DOHH2 (cell line): ENCODE data around the gene ICOS.

Experiments
- H3F3A ChIP-seq: fragments of 200-600 bp; sonication (generic), shearing (Covaris generic); 2 replicates; pipeline ENCODE4 v1.6.0; 2016; ENCODE audit warnings: antibody characterized with exemption, mild to moderate bottlenecking; ENCODE audit not compliant: control insufficient read depth, insufficient read depth
- H3K27ac ChIP-seq: fragments of 200-600 bp; sonication (generic); 2 replicates; pipeline ENCODE4 v1.5.1; 2014; ENCODE audit warnings: low read depth, mild to moderate bottlenecking, low read length, moderate library complexity
- H3K27me3 ChIP-seq: fragments of 200-600 bp; sonication (generic); 2 replicates; pipeline ENCODE4 v1.6.1; 2014; ENCODE audit warnings: mild to moderate bottlenecking, low read length, mixed read lengths; ENCODE audit not compliant: control insufficient read depth
- H3K36me3 ChIP-seq: fragments of 200-600 bp; sonication (generic); 2 replicates; pipeline ENCODE4 v1.6.1; 2014; ENCODE audit warnings: mild to moderate bottlenecking, low read length, moderate library complexity, mixed read lengths; ENCODE audit not compliant: control insufficient read depth
- H3K4me1 ChIP-seq: fragments of 200-600 bp; sonication (generic); 2 replicates; pipeline ENCODE4 v1.6.1; 2014; ENCODE audit warnings: mild to moderate bottlenecking, low read length, mixed read lengths; ENCODE audit not compliant: control insufficient read depth
- H3K4me2 ChIP-seq: fragments of 200-600 bp; sonication (generic); 2 replicates; pipeline ENCODE4 v1.6.0; 2014; ENCODE audit warnings: mild to moderate bottlenecking, low read length, moderate library complexity
- H3K4me3 ChIP-seq: fragments of 200-600 bp; sonication (generic); 2 replicates; pipeline ENCODE4 v1.5.1; 2014; ENCODE audit warnings: mild to moderate bottlenecking, low read length, mixed read lengths
- H3K79me2 ChIP-seq: fragments of 200-600 bp; sonication (generic); 2 replicates; pipeline ENCODE4 v1.6.1; 2014; ENCODE audit warnings: mild to moderate bottlenecking, low read length, mixed read lengths; ENCODE audit not compliant: control insufficient read depth
- H3K9me2 ChIP-seq: fragments of 200-600 bp; sonication (generic); replicated peaks from 2 replicates; pipeline ENCODE4 v1.6.1; 2014; ENCODE audit warnings: mild to moderate bottlenecking, low read length, mixed read lengths; ENCODE audit not compliant: control insufficient read depth
- H3K9me3 ChIP-seq: fragments of 200-600 bp; sonication (generic); 2 replicates; pipeline ENCODE4 v1.6.1; 2014; ENCODE audit warnings: antibody characterized with exemption, low read length, mixed read lengths; ENCODE audit not compliant: control insufficient read depth, insufficient read depth
- H4K20me1 ChIP-seq: fragments of 200-600 bp; sonication (generic); 2 replicates; pipeline ENCODE4 v1.6.0; 2014; ENCODE audit warnings: low read depth, mild to moderate bottlenecking, antibody characterized with exemption, low read length, moderate library complexity; ENCODE audit not compliant: control insufficient read depth, insufficient read depth
- CTCF ChIP-seq: fragments of 200-600 bp; sonication (generic); IDR thresholded peaks from one replicate; pipeline ENCODE4 v1.5.1; 2014; ENCODE audit warnings: antibody characterized with exemption, mild to moderate bottlenecking, low read depth, low read length; ENCODE audit not compliant: poor library complexity, severe bottlenecking
- EZH2phosphoT487 ChIP-seq: fragments of 200-600 bp; sonication (generic); IDR thresholded peaks from 2 replicates; pipeline ENCODE4 v1.6.1; 2017; ENCODE audit warnings: borderline replicate concordance, mild to moderate bottlenecking, antibody characterized with exemption, low read length, moderate library complexity, mixed read lengths

Gene ICOS

DNA sequence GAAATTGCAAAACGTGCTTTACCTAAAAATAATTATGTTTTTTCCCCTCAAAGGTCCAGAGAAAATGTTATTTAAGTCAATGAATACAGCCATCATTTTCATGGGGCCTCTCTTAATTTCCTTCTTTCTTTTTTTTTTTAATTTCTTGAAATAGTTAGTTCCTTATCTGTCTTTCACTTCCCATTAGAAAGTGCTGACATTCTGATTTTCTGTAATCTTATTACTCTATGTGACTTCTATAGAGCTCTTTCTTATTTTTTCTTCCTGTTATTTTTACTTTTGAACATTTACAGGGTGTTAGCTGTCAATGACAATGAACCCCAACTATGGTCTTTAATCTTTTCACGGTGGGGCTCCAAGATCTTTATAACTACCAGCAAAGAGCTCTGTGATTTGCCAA is 39.0 kb upstream of the ICOS start:
- Histone ChIP-seq H3K27ac (no peak overlapping the region), H4K20me1 (no peaks in the 10 kb centered on the region), H3K4me2 (peak overlapping the region; percentile 32), H3K36me3 (no peaks in the 10 kb centered on the region), H3K4me3 (no peak overlapping the region), H3K79me2 (no peaks in the 10 kb centered on the region), H3K27me3 (peaks cover 27% of the 10 kb centered on the region), H3K9me2 (no peaks in the 10 kb centered on the region), H3F3A (no peaks in the 10 kb centered on the region), H3K4me1 (peaks cover 13% of the 10 kb centered on the region), H3K9me3 (peaks cover 8% of the 10 kb centered on the region)
- TF ChIP-seq EZH2phosphoT487 (no peak), CTCF (no peak)

- H3K79me2 ChIP-seq: no peaks in the 10 kb centered on the region
- H3K27ac ChIP-seq: no peak overlapping the region
- peaks cover 13% of the 10 kb centered on the region for H3K4me1 ChIP-seq
- TF ChIP-seq EZH2phosphoT487 (no peak), CTCF (no peak)
- no peaks in the 10 kb centered on the region for H4K20me1 ChIP-seq
- H3K4me3 ChIP-seq: no peak overlapping the region
- no peak overlapping the region for H3K4me2 ChIP-seq
- peaks cover 27% of the 10 kb centered on the region for H3K27me3 ChIP-seq
- no peaks in the 10 kb centered on the region for H3F3A ChIP-seq
- peaks cover 8% of the 10 kb centered on the region for H3K9me3 ChIP-seq
- H3K36me3 ChIP-seq: no peaks in the 10 kb centered on the region
- no peaks in the 10 kb centered on the region for H3K9me2 ChIP-seq
These were observed 37.9 kb upstream of the ICOS start for GRCh38 chr2:203898657-203899056.

GRCh38 chr2:203900253-203900652 is 36.3 kb upstream of the ICOS start:
- TF ChIP-seq CTCF: no peak
- Histone ChIP-seq H3K27ac (no peak overlapping the region), H3K79me2 (no peaks in the 10 kb centered on the region), H3K27me3 (peaks cover 23% of the 10 kb centered on the region), H3K4me3 (no peak overlapping the region), H3K4me1 (peaks cover 13% of the 10 kb centered on the region), H3K4me2 (no peak overlapping the region), H3K36me3 (no peaks in the 10 kb centered on the region), H3F3A (no peaks in the 10 kb centered on the region), H3K9me3 (peaks cover 8% of the 10 kb centered on the region), H4K20me1 (no peaks in the 10 kb centered on the region), H3K9me2 (no peaks in the 10 kb centered on the region)

DNA sequence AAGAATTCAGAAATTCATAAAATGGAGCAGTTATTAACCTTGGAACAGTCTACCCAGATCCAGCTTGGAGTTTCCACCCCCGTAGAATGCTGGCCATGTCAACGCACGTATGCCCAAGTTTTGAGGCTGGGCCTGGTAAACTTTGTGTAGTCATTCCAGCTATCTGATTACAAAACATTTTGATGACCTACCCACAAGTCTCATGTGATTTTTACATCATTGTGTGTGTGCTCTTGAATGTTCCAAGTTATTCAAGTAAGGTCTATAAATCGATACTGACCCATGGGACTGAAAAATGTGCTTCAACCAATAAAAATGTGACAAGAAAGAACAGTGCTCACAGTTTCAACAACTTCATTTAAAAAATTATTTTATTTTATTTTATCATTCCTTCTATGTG is 32.5 kb upstream of the ICOS start:
- peaks cover 8% of the 10 kb centered on the region for H3K9me3 ChIP-seq
- TF ChIP-seq EZH2phosphoT487: no peak
- H3K27ac ChIP-seq: no peak overlapping the region
- H3K79me2 ChIP-seq: no peaks in the 10 kb centered on the region
- H4K20me1 ChIP-seq: no peaks in the 10 kb centered on the region
- H3K4me1 ChIP-seq: no peaks in the 10 kb centered on the region
- H3K27me3 ChIP-seq: peaks cover 23% of the 10 kb centered on the region
- no peaks in the 10 kb centered on the region for H3K36me3 ChIP-seq
- H3F3A ChIP-seq: no peaks in the 10 kb centered on the region
- H3K4me3 ChIP-seq: no peak overlapping the region
- no peaks in the 10 kb centered on the region for H3K9me2 ChIP-seq
- H3K4me2 ChIP-seq: no peak overlapping the region
